Astrocyte of the spinal cord (primary cell): ENCODE results near the gene SPAM1.

Source experiments
- DNase-seq: peaks from one replicate; pipeline ENCODE4 v3.0.0; 2011; ENCODE audit warnings: low read depth, low spot score
- H3K4me3 ChIP-seq: 2 replicates; pipeline ENCODE4 v1.5.1; 2011; ENCODE audit warnings: low read depth, mild to moderate bottlenecking, low read length, moderate library complexity
- in situ Hi-C: cut with HindIII; loops from 2 replicates; pipeline ENCODE4 v1.10.0; 2017; ENCODE audit warnings: low sequenced_read_pairs
- TF ChIP-seq, protein P1 (sequence below): IDR thresholded peaks from 2 replicates; pipeline ENCODE4 v1.5.1; 2012; ENCODE audit warnings: low read depth, mild to moderate bottlenecking, low read length, inconsistent platforms

Gene SPAM1

DNA sequence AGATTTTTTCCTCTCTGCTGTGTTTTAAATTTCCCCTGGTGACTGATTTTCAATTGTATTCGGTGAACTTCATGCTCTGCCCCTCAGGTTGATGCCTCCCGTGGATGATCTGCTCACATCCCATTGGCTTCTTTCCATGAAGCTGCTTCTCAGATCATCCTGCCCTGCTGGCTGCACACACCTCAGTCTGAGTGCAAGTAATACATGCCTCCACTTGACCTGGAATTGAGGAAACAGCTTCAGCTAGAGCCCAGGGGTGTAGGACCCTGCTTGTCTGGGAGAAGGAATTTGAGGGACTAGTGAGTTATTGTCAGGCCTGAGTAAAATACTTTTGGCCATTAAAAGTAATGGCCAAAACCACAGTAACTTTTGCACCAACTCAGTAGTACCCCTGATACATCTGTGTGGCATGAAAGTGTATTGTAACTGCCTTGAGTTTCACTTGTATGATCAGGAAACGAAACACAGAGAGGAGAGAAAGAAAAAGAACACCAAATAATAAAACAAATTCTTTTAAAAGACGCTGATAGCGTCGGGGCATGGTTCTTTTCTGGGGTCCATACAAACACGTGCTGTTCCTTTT, 49.4 kb downstream of the SPAM1 start:
- TF ChIP-seq, protein P1, sequence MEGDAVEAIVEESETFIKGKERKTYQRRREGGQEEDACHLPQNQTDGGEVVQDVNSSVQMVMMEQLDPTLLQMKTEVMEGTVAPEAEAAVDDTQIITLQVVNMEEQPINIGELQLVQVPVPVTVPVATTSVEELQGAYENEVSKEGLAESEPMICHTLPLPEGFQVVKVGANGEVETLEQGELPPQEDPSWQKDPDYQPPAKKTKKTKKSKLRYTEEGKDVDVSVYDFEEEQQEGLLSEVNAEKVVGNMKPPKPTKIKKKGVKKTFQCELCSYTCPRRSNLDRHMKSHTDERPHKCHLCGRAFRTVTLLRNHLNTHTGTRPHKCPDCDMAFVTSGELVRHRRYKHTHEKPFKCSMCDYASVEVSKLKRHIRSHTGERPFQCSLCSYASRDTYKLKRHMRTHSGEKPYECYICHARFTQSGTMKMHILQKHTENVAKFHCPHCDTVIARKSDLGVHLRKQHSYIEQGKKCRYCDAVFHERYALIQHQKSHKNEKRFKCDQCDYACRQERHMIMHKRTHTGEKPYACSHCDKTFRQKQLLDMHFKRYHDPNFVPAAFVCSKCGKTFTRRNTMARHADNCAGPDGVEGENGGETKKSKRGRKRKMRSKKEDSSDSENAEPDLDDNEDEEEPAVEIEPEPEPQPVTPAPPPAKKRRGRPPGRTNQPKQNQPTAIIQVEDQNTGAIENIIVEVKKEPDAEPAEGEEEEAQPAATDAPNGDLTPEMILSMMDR: no peak
- no peak overlapping the region for H3K4me3 ChIP-seq
- DNase-seq: no peak
- in situ Hi-C loops: no loop called here

- no peak for DNase-seq
- in situ Hi-C loops: no loop called here
- TF ChIP-seq, protein P1: no peak
- H3K4me3 ChIP-seq: no peak overlapping the region
Measured at GRCh38 chr7:123975084-123975483, 50.0 kb downstream of the SPAM1 start.

GRCh38 chr7:123977081-123977480, 52.0 kb downstream of the SPAM1 start:
- in situ Hi-C loops: no loop called here
- TF ChIP-seq, protein P1: no peak
- DNase-seq: no peak
- no peak overlapping the region for H3K4me3 ChIP-seq

GRCh38 chr7:123979876-123980275, 54.8 kb downstream of the SPAM1 start:
- TF ChIP-seq, protein P1: no peak
- peak; percentile 51 for DNase-seq
- H3K4me3 ChIP-seq: no peak overlapping the region
- in situ Hi-C loops: no loop called here

DNA sequence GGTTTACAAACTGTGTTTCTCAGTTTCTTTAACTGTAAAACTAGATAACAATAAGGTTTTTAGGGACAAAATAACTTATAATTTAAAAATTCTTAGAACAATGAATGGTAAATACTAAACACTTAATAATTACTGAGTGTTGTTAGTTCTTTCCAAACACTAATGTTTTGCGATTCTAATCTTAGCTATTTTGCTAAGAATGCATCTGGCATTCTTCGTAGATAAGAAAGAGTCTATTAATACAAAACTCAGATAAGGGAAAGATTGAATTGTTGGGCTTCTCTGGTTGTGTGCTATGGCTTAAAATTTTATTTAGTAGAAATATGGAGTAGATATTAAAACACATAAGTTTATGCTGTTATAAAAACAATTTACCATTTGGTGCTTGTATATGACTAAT, 62.4 kb downstream of the SPAM1 start:
- no peak for DNase-seq
- no peak overlapping the region for H3K4me3 ChIP-seq
- in situ Hi-C loops: no loop called here
- TF ChIP-seq, protein P1: no peak

DNA sequence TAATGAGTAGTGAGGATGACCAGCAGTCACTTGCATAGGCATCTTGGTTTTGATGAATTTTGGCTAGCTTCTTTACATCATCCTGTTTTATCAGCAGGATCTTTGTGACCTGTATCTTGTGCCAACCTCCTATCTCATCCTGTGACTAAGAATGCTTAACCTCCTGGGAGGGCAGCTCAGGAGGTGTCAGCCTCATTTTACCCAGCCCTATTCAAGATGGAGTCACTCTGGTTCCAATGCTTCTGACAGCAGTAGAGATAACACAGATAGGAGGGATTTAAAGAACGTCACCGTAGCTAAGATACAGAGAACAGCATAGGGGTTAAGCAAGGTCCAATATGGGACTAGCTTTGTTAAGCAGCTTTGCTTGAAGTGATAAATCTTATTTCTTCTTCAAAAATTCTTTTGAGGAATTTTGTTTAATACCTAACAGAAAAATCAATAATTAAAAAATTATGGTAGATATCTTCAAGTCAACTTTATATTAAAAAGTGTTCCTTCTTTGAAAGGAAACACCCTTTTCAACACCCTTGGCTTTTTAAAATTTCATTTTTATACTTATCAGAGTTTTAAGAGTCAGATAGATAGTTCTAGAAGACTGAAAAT, 68.0 kb downstream of the SPAM1 start:
- in situ Hi-C loops: no loop called here
- no peak overlapping the region for H3K4me3 ChIP-seq
- DNase-seq: no peak
- TF ChIP-seq, protein P1: no peak
